Uterus (tissue), 2 donors: ENCODE data around the gene PIP4K2A.

Source experiments
- POLR2A ChIP-seq, 2 donors: fragments of 450-650 bp; IDR thresholded peaks; one replicate each; pipeline ENCODE4 v1.6.1; 2016; ENCODE audit warnings: antibody characterized with exemption in 2 of 2, mild to moderate bottlenecking in 1 of 2, moderate library complexity in 1 of 2
- TF ChIP-seq, protein P1 (sequence below), 4 experiments: fragments of 200-600 bp in 2 of 4; fragments of 450-650 bp in 2 of 4; sonication (generic) in 2 of 4; IDR thresholded peaks; one replicate each; pipeline ENCODE4 v1.5.1; 2016 to 2019; ENCODE audit warnings: antibody characterized with exemption in 4 of 4, mild to moderate bottlenecking in 2 of 4, moderate library complexity in 1 of 4

DNA sequence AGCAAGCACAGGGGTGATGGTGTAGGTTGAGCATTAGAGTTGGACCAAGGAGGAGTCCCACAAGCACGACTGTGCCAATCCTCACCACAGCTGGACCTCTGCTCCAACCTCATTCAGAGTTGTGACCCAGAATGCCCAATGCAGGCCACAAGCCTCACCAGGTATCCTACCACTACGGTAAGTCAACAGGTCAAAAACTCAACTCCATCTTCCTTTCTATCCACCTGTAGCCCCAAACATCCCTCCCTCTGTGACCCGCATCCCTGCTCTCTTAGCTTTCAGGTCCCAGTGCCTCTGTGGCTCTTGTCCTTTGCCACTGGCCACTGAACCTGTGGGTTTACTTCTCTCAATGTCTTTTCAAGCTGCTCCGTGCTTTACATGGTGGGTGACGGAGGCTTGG lies 112.8 kb downstream of the PIP4K2A start:
- TF ChIP-seq, protein P1, sequence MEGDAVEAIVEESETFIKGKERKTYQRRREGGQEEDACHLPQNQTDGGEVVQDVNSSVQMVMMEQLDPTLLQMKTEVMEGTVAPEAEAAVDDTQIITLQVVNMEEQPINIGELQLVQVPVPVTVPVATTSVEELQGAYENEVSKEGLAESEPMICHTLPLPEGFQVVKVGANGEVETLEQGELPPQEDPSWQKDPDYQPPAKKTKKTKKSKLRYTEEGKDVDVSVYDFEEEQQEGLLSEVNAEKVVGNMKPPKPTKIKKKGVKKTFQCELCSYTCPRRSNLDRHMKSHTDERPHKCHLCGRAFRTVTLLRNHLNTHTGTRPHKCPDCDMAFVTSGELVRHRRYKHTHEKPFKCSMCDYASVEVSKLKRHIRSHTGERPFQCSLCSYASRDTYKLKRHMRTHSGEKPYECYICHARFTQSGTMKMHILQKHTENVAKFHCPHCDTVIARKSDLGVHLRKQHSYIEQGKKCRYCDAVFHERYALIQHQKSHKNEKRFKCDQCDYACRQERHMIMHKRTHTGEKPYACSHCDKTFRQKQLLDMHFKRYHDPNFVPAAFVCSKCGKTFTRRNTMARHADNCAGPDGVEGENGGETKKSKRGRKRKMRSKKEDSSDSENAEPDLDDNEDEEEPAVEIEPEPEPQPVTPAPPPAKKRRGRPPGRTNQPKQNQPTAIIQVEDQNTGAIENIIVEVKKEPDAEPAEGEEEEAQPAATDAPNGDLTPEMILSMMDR (IDR thresholded peaks at IDR 0.05): no peak
- TF ChIP-seq POLR2A (IDR thresholded peaks at IDR 0.05): no peak
